ENCODE results near the gene IFFO2.
"Not testable (repeated sequence)": the region's sequence is repeated elsewhere in the genome, so short reads cannot be mapped to it uniquely, and the experiment has no call there.

IFFO2 gene

DNA sequence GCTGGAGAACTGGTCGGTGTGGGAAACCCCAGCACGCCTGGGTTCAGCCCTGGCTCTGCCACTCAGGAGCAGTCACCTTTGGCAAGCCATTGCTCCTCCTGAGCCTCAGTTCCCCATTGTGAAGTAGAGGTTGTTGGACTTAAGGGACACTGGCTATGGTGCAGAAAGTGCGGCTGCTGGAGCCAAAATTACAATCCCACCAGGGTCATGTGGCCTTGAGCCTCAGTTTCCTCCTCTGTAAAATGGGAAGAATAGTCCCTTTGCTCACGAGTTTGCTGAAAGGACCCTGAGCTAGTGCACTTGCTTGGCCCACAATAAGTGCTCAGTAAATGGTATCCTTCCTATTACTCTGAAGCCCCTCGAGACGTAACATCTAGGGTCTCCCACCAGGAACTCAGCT, 82.4 kb downstream of the IFFO2 start:
- TF ChIP-seq, protein P1, sequence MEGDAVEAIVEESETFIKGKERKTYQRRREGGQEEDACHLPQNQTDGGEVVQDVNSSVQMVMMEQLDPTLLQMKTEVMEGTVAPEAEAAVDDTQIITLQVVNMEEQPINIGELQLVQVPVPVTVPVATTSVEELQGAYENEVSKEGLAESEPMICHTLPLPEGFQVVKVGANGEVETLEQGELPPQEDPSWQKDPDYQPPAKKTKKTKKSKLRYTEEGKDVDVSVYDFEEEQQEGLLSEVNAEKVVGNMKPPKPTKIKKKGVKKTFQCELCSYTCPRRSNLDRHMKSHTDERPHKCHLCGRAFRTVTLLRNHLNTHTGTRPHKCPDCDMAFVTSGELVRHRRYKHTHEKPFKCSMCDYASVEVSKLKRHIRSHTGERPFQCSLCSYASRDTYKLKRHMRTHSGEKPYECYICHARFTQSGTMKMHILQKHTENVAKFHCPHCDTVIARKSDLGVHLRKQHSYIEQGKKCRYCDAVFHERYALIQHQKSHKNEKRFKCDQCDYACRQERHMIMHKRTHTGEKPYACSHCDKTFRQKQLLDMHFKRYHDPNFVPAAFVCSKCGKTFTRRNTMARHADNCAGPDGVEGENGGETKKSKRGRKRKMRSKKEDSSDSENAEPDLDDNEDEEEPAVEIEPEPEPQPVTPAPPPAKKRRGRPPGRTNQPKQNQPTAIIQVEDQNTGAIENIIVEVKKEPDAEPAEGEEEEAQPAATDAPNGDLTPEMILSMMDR (IDR thresholded peaks at IDR 0.05) = no peak
- TF ChIP-seq ZFX (IDR thresholded peaks at IDR 0.05; ENCODE audit: borderline replicate concordance) = no peak
- H3K27ac ChIP-seq = no peak overlapping the region

DNA sequence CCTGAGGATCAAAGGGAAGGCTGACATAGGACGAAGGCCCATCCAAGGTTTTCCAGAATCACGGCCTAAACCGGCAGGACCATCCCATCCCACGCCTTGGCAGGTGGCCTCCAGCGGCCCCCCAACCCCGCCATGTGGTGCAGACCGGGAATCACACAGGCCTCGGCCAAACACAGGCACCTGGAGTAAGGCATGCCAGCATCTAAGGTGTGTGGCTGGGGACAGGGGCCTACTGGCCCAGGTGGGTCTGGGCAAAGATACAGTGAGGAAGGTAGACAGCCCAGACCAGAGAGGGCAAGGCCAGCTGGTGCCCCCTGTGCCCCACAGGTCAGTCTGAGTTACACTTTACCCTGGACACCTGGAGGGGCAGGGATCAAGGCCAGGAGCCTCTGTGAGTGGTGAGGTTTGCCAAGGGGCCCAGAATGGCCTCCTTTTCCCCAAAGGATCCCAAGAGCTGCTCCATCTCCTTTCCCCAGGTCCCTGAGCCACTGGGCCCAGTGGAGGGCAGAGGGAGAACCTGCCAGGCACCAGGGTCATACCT, 84.3 kb downstream of the IFFO2 start:
- TF ChIP-seq ZFX (IDR thresholded peaks at IDR 0.05; ENCODE audit: borderline replicate concordance) = no peak
- TF ChIP-seq, protein P1 (IDR thresholded peaks at IDR 0.05) = no peak
- H3K27ac ChIP-seq = no peak overlapping the region

DNA sequence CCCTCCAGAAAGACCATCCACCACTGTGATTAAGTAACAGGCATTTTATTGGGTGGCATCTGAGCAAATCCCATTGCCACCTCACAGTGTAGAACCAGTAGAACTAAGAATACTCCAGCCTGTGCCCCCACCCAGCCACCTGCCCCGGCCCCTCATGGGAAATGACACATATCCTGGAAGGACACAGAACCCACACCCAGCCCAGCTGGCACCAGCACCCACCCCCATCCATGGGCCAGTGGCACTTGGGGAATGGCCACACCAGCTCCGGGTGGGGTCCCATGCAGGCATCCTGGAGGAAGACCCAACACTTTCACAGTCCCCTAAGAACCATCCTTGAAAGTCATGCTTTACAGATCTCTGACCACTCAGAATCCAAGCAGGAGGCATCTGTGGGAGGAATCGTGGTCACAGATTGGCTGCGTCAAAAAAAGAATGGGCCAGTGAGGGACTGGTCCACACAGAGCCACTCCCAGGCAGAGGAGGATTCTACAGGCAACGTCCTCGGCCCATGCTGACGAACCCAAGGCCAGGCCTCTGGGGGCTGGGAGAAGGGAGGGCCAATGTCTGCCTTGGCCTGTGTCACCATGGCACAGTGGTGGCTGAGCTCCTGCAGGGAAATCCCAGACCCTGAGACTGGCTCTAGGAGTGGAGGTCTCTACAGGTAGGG, 84.9 kb downstream of the IFFO2 start:
- H3K27ac ChIP-seq = no peak overlapping the region
- TF ChIP-seq, protein P1 (IDR thresholded peaks at IDR 0.05) = no peak
- TF ChIP-seq ZFX (IDR thresholded peaks at IDR 0.05; ENCODE audit: borderline replicate concordance) = no peak

DNA sequence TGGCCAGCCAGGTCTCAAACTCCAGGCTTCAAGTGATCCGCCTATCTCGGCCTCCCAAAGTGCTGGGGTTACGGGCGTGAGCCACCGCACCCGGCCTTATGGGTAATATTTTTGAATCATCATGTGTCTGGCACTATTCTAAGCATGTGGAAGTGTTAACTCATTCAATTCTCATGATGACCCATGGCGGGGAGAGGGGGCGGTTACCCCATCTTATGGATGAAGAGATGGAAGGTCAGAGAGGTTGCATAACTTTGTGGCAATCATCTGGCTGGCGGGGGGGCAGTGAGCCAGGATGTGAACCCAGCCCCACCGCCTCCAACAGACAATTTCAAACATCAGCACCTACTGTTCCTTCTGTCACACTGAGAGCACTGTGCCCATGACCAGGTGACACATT, 85.5 kb downstream of the IFFO2 start:
- no peak overlapping the region for H3K27ac ChIP-seq
- TF ChIP-seq ZFX (IDR thresholded peaks at IDR 0.05; ENCODE audit: borderline replicate concordance) = no peak
- TF ChIP-seq, protein P1 (IDR thresholded peaks at IDR 0.05) = no peak

DNA sequence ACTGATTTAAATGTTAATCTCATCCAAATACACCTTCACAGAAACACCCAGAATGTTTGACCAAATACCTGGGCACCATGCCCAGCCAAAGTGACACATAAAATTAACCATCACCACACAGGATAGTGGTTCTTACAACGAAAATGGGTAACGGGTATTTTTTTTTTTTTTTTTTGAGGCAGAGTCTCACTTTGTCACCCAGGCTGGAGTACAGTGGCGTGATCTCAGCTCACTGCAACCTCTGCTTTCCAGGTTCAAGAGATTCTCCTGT, 85.9 kb downstream of the IFFO2 start:
- H3K27ac ChIP-seq = not testable (repeated sequence)

DNA sequence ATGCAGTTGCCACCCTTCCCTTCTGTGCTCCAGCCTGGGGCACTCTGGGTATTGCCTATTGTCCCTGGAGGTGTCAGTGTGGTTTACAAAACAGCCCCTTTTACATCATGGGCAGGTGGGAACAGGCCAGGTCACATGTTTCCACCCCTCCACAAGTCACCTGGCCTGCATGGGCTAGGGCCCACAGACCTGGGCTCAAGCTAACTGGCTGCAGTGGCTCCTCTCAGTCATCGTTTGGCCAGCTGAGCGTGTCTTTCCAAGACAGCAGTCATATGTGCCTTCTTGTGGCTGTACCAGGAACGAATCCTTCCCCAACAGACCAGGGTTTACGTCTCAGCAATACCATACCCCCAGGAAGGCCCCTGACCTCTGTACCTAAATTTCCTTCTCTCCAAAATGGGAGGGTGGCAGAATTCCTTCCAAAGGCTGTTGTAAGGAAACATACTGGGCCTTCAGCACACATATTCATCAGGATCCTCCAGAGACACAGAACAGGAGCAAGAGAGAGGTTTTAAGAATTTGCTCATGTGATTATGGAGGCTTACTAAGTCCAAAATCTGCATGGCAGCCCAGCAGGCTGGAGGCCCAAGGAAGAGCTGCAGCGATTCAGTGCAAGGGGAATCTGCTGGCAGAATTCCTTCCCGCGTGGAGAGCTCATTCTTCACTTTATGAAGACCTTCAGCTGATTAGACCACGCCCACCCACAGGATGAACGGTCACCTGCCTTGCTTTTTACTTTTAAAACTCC, 86.5 kb downstream of the IFFO2 start:
- H3K27ac ChIP-seq = no peak overlapping the region
- TF ChIP-seq ZFX (IDR thresholded peaks at IDR 0.05; ENCODE audit: borderline replicate concordance) = no peak
- TF ChIP-seq, protein P1 (IDR thresholded peaks at IDR 0.05) = no peak

DNA sequence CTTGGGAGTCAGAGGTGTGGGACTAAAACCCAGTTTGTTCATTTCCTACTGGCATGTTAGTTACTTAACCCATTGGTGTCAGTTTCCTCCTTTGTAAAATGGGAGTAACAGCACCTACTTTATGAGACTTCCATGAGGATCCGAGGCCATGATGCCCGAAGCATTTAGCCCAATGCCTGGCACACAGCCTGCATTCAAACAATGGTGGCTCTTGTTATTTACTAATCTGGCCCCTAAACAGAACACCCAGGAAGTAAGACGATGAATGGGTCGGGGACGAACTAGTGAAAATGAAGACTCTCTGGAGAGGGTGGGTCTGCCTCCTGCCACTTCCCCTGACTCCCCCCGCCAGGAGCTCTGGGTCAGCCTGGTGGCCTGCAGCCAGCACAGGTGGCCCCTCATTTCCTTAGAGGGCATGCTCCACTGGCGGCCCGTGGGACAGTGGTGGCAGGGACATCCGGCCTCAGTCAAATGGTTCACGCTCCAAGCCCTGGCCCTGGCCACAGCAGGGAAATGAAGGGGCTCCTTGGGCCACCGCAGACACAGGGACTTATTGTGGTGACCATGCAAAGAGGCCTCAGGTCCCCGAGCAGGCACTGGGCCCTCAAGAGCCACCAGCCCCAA, 87.6 kb downstream of the IFFO2 start:
- H3K27ac ChIP-seq = no peak overlapping the region
- no peak for TF ChIP-seq ZFX (IDR thresholded peaks at IDR 0.05; ENCODE audit: borderline replicate concordance)
- TF ChIP-seq, protein P1 (IDR thresholded peaks at IDR 0.05) = no peak

All from 22Rv1 (cell line).